ENCODE measurements around the gene RSAD2. TPM values are rescaled to one million over a fixed set of nuclear protein-coding genes. Genes with fewer than 3 reads are reported as not detected.

Gene RSAD2
- total RNA-seq, 1 experiment from 2014 or later = 37.2 TPM

DNA sequence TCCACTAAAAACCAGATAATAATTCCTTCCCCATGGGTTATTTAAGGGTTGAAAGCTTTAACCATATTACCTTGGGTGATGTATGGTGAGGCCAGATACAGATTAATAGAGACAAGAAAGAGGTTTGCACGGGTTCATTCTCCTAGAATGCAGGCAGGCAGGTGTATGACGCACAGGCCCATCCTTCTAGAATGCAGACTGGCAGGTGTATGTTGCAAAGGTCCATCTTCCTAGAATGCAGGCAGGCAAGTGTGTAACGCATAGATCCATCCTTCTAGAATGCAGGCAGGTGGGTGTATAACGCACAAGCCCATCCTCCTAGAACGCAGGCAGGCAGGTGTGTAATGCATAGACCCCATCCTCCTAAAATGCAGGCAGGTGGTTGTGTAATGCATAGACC is 3.9 kb downstream of the RSAD2 start:
- TF ChIP-seq, protein P1, sequence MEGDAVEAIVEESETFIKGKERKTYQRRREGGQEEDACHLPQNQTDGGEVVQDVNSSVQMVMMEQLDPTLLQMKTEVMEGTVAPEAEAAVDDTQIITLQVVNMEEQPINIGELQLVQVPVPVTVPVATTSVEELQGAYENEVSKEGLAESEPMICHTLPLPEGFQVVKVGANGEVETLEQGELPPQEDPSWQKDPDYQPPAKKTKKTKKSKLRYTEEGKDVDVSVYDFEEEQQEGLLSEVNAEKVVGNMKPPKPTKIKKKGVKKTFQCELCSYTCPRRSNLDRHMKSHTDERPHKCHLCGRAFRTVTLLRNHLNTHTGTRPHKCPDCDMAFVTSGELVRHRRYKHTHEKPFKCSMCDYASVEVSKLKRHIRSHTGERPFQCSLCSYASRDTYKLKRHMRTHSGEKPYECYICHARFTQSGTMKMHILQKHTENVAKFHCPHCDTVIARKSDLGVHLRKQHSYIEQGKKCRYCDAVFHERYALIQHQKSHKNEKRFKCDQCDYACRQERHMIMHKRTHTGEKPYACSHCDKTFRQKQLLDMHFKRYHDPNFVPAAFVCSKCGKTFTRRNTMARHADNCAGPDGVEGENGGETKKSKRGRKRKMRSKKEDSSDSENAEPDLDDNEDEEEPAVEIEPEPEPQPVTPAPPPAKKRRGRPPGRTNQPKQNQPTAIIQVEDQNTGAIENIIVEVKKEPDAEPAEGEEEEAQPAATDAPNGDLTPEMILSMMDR (IDR thresholded peaks at IDR 0.05; ENCODE audit: unreplicated experiment) = no peak
- BruUV-seq (replicated peaks) = no TSS peak
- intact Hi-C loops (cut with micrococcal nuclease; ENCODE audit: unreplicated experiment) = no loop called here
- Mint-ChIP-seq H3K27ac (ENCODE audit: unreplicated experiment) (no peak overlapping the region), H3K27me3 (ENCODE audit: unreplicated experiment) (peaks cover 15% of the 10 kb centered on the region), H3K4me3 (ENCODE audit: low read depth, unreplicated experiment) (no peak overlapping the region), H3K36me3 (ENCODE audit: insufficient read depth, unreplicated experiment) (peaks cover 7% of the 10 kb centered on the region), H3K9me3 (ENCODE audit: low read depth, unreplicated experiment) (peaks cover 4% of the 10 kb centered on the region), H3K4me1 (ENCODE audit: low read depth, unreplicated experiment) (peaks cover 16% of the 10 kb centered on the region)
- CTCF ChIA-PET = no interaction called here
- no peak for DNase-seq

DNA sequence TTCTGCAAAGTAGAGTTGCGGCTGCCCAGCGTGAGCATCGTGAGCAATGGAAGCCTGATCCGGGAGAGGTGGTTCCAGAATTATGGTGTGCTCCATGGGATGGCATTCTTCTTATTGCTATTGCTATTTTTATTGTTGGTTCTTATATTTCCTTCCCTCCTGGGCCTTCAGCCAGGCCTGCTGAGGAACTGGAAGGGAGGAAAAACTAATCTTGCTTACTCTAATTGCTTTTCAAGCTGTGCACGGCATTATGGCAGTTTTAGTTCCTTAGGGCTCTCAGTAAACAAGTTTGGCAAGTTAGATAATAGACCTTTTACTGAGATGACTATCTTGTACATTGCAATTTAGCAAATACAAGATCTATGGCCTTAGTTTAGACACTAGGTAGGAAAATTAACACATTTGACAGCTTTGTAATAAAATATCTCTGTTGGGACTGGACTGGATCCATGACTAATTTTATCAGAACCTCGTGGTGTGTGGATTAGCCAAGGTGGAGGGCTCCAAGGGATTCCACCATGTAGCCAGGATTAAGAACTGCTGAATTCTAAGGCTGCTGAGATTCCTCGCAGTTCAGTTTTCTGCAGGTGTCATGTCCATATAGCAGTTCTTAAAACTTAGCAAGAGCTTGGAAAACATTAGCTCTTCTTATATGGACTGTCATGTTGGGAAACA is 6.0 kb downstream of the RSAD2 start:
- no peak overlapping the region for H3K27ac Mint-ChIP-seq (ENCODE audit: unreplicated experiment)
- H3K9me3 Mint-ChIP-seq (ENCODE audit: low read depth, unreplicated experiment) = peaks cover 4% of the 10 kb centered on the region
- BruUV-seq (replicated peaks) = no TSS peak
- intact Hi-C loops (cut with micrococcal nuclease; ENCODE audit: unreplicated experiment) = no loop called here
- TF ChIP-seq, protein P1 (IDR thresholded peaks at IDR 0.05; ENCODE audit: unreplicated experiment) = no peak
- H3K4me1 Mint-ChIP-seq (ENCODE audit: low read depth, unreplicated experiment) = peaks cover 7% of the 10 kb centered on the region
- CTCF ChIA-PET = no interaction called here
- H3K36me3 Mint-ChIP-seq (ENCODE audit: insufficient read depth, unreplicated experiment) = no peaks in the 10 kb centered on the region
- peaks cover 15% of the 10 kb centered on the region for H3K27me3 Mint-ChIP-seq (ENCODE audit: unreplicated experiment)
- no peak for DNase-seq
- no peak overlapping the region for H3K4me3 Mint-ChIP-seq (ENCODE audit: low read depth, unreplicated experiment)

DNA sequence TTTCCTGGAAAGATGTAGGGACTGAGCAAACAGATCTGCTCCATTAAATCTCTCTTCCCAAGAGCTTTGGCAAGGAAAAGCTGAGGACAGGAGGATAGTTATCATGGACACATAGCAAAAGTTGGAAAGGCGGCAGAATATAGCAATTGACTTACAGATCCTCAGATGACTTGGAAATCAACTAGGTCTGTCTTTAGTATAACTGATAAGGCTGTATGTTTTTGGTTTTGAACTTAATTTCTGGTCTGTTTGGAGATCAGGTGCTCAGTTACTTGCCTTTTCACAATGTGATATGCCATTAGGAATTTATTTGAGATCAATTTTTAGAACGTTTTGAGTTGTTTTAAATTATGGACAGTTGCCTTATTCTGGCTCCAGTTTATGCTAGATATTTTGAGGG is 8.0 kb downstream of the RSAD2 start:
- no peaks in the 10 kb centered on the region for H3K36me3 Mint-ChIP-seq (ENCODE audit: insufficient read depth, unreplicated experiment)
- DNase-seq = no peak
- no peak overlapping the region for H3K4me3 Mint-ChIP-seq (ENCODE audit: low read depth, unreplicated experiment)
- no peak overlapping the region for H3K27ac Mint-ChIP-seq (ENCODE audit: unreplicated experiment)
- H3K4me1 Mint-ChIP-seq (ENCODE audit: low read depth, unreplicated experiment) = no peaks in the 10 kb centered on the region
- CTCF ChIA-PET = no interaction called here
- H3K9me3 Mint-ChIP-seq (ENCODE audit: low read depth, unreplicated experiment) = peaks cover 4% of the 10 kb centered on the region
- TF ChIP-seq, protein P1 (IDR thresholded peaks at IDR 0.05; ENCODE audit: unreplicated experiment) = no peak
- H3K27me3 Mint-ChIP-seq (ENCODE audit: unreplicated experiment) = peaks cover 15% of the 10 kb centered on the region
- BruUV-seq (replicated peaks) = no TSS peak
- intact Hi-C loops (cut with micrococcal nuclease; ENCODE audit: unreplicated experiment) = no loop called here

DNA sequence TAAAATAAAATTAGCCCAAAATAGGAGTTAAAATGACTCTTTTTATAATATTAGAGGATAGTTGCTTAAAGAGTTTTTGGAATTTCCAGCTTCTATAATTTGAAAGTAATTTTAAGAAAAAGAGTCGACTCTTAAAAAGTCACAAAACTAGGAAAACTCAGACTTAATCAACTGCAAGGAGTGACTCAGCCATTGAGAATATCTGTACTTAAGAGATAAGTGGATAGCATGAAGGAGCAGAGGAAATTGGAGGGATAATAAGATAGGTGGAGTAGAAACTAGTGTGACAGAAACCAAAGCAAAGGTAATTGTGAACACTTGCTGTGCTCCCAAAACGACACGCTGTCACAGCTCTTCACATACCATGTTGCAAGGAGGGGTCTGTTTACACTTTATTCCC is 8.4 kb downstream of the RSAD2 start:
- DNase-seq = no peak
- TF ChIP-seq, protein P1 (IDR thresholded peaks at IDR 0.05; ENCODE audit: unreplicated experiment) = no peak
- peaks cover 1% of the 10 kb centered on the region for H3K9me3 Mint-ChIP-seq (ENCODE audit: low read depth, unreplicated experiment)
- H3K4me1 Mint-ChIP-seq (ENCODE audit: low read depth, unreplicated experiment) = no peaks in the 10 kb centered on the region
- peaks cover 15% of the 10 kb centered on the region for H3K27me3 Mint-ChIP-seq (ENCODE audit: unreplicated experiment)
- H3K36me3 Mint-ChIP-seq (ENCODE audit: insufficient read depth, unreplicated experiment) = no peaks in the 10 kb centered on the region
- no peak overlapping the region for H3K4me3 Mint-ChIP-seq (ENCODE audit: low read depth, unreplicated experiment)
- intact Hi-C loops (cut with micrococcal nuclease; ENCODE audit: unreplicated experiment) = no loop called here
- BruUV-seq (replicated peaks) = no TSS peak
- CTCF ChIA-PET = no interaction called here
- no peak overlapping the region for H3K27ac Mint-ChIP-seq (ENCODE audit: unreplicated experiment)
